ENCODE data around the gene PIK3R1. TPM values are rescaled to one million over a fixed set of nuclear protein-coding genes. Genes with fewer than 3 reads are reported as not detected.

The PIK3R1 gene
- total RNA-seq, 1 donor from 2014 or later = 52.2 TPM

DNA sequence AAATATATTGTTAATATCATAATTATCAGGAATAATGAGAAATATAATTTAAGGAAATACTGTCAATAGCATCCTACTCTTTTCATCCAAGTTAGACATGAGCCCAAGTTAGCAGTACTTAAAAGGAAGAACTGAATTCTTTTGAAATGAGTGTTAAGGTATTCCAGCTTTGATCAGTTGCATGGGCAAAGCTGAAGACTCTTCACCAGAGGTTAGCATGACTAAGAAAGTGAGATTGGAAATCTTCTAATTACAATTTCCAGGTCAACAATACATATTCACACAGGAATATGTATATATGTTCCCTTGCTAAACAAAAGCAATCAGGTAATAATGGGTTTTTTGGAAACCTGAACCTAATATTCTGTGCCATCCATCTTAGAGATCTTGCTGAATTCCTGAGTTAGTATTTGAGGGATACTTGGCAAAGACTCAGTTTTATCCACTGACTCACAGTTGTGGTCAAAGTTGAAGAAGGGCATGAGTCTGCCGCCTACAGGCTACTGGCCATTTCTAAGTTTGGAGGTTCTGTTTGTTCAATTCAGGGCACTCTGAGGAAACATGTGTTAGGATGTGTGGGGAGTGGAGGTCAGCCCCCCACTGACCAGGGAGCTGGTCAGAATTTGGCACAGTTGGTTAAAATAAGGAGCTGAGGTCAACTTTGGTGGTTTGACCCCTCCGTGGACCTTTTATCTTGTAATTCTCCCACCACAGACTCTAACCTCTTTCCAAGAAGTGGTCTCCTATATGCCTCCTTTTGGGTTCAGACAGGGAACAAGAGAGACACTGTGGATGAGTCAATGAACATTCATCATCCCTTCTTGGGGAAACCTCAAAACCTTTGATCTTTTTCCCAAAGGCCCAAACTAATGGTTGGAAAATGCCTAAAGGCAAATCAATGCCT lies 118.3 kb downstream of the PIK3R1 start:
- H3K36me3 Mint-ChIP-seq (ENCODE audit: low read depth) = no peaks in the 10 kb centered on the region
- POLR2A ChIA-PET = no interaction called here
- H3K9me3 Mint-ChIP-seq = no peaks in the 10 kb centered on the region
- H3K4me1 Mint-ChIP-seq = peaks cover 24% of the 10 kb centered on the region
- no peak overlapping the region for H3K27ac Mint-ChIP-seq
- ATAC-seq (ENCODE audit: low read depth) (no peak), DNase-seq (no peak)
- no peaks in the 10 kb centered on the region for H3K27me3 Mint-ChIP-seq
- intact Hi-C loops (cut with micrococcal nuclease) = loop anchor here (5.0 kb wide), 1 partner anchor 73 kb away; no protein-coding TSS in a partner anchor
- TF ChIP-seq, protein P1, sequence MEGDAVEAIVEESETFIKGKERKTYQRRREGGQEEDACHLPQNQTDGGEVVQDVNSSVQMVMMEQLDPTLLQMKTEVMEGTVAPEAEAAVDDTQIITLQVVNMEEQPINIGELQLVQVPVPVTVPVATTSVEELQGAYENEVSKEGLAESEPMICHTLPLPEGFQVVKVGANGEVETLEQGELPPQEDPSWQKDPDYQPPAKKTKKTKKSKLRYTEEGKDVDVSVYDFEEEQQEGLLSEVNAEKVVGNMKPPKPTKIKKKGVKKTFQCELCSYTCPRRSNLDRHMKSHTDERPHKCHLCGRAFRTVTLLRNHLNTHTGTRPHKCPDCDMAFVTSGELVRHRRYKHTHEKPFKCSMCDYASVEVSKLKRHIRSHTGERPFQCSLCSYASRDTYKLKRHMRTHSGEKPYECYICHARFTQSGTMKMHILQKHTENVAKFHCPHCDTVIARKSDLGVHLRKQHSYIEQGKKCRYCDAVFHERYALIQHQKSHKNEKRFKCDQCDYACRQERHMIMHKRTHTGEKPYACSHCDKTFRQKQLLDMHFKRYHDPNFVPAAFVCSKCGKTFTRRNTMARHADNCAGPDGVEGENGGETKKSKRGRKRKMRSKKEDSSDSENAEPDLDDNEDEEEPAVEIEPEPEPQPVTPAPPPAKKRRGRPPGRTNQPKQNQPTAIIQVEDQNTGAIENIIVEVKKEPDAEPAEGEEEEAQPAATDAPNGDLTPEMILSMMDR (IDR thresholded peaks at IDR 0.05) = no peak
- H3K4me3 Mint-ChIP-seq = no peak overlapping the region
- CTCF ChIA-PET = no interaction called here

DNA sequence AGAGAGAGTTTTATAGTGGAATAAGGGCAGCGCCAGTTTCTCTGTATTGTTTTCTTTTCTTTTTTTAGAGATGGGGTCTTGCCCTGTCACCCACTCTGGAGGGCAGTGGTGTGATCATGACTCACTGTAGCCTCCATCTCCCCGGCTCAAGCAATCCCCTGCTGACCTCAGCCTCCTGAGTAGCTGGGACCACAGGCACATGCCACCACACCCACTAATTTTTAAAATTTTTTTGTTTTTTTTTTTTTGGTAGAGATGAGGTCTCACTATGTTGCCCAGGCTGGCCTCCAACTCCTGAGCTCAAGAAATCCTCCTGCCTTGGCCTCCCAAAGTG lies 119.0 kb downstream of the PIK3R1 start:
- no peak overlapping the region for H3K27ac Mint-ChIP-seq
- no peaks in the 10 kb centered on the region for H3K9me3 Mint-ChIP-seq
- ChIA-PET CTCF (no interaction called here), POLR2A (no interaction called here)
- TF ChIP-seq, protein P1 (IDR thresholded peaks at IDR 0.05) = no peak
- intact Hi-C loops (cut with micrococcal nuclease) = loop anchor here (5.0 kb wide), 1 partner anchor 73 kb away; no protein-coding TSS in a partner anchor
- H3K4me1 Mint-ChIP-seq = peaks cover 24% of the 10 kb centered on the region
- H3K27me3 Mint-ChIP-seq = no peaks in the 10 kb centered on the region
- no peak for ATAC-seq (ENCODE audit: low read depth)
- DNase-seq = no peak
- H3K4me3 Mint-ChIP-seq = no peak overlapping the region
- H3K36me3 Mint-ChIP-seq (ENCODE audit: low read depth) = no peaks in the 10 kb centered on the region

DNA sequence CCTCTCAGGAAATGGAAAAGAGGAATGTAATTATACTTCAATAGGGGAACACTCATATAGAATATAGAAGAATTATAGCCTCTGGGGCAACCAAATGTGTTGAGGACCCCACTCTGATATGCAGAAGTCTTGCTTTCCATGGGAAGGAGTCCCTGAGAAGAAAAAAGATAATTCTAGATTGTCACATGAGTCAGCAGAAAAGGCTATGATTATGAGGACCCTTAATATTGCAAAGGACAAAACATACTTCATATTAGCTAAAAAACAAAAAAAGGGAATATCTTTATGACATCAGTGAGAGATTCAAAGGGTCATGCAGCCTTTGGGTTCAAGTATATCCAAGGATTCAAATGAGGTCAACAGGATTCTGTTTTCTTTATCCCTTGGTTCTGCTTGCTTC lies 119.5 kb downstream of the PIK3R1 start:
- Mint-ChIP-seq H3K4me3 (no peak overlapping the region), H3K9me3 (no peaks in the 10 kb centered on the region), H3K27me3 (no peaks in the 10 kb centered on the region), H3K4me1 (peaks cover 24% of the 10 kb centered on the region), H3K36me3 (ENCODE audit: low read depth) (no peaks in the 10 kb centered on the region), H3K27ac (no peak overlapping the region)
- no peak for DNase-seq
- TF ChIP-seq, protein P1 (IDR thresholded peaks at IDR 0.05) = no peak
- no peak for ATAC-seq (ENCODE audit: low read depth)
- POLR2A ChIA-PET = no interaction called here
- intact Hi-C loops (cut with micrococcal nuclease) = no loop called here
- CTCF ChIA-PET = no interaction called here

DNA sequence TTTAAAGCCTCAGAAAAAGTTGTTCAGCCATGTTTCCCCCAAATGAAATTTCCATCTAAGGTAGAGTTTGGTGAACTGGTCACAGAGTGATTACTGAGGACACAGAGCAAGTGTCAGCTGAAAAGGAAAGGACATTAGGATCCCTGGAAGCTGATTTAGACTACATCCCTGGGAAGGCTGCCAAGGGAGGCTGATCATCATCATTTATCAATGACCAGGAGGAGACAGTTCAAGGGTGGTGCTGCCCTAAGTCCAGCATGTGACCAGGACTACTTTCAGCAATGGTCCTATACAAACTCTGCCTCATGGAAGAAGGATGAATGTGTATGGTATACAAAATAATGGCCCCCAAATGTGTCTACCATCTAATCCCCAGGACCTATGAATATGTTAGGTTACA lies 120.6 kb downstream of the PIK3R1 start:
- no peaks in the 10 kb centered on the region for H3K36me3 Mint-ChIP-seq (ENCODE audit: low read depth)
- CTCF ChIA-PET = no interaction called here
- intact Hi-C loops (cut with micrococcal nuclease) = no loop called here
- H3K4me3 Mint-ChIP-seq = no peak overlapping the region
- no peak for DNase-seq
- H3K4me1 Mint-ChIP-seq = peaks cover 15% of the 10 kb centered on the region
- no peak overlapping the region for H3K27ac Mint-ChIP-seq
- no peaks in the 10 kb centered on the region for H3K9me3 Mint-ChIP-seq
- TF ChIP-seq, protein P1 (IDR thresholded peaks at IDR 0.05) = no peak
- peaks cover 1% of the 10 kb centered on the region for H3K27me3 Mint-ChIP-seq
- no peak for ATAC-seq (ENCODE audit: low read depth)
- POLR2A ChIA-PET = no interaction called here

DNA sequence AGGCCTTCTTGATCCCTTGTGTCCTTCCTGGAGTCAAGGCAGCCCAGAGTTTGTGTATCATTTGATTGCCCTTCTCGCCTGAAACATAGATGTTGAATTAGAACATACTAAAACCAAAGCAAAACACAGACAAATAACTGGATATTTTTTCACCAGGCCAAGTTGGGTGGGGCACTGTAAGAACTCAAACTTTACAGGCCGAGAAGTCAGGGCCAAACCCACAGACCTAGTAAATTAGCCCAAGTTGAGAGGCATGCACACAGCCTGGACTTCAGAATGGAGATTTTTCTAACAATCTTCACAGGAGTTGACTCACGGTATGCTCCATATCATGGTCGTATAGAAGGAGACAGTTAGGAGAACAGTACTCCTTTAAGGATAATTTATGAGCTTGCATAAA lies 121.7 kb downstream of the PIK3R1 start:
- ATAC-seq (ENCODE audit: low read depth) (no peak), DNase-seq (no peak)
- POLR2A ChIA-PET = no interaction called here
- H3K27ac Mint-ChIP-seq = no peak overlapping the region
- H3K27me3 Mint-ChIP-seq = peaks cover 1% of the 10 kb centered on the region
- no peaks in the 10 kb centered on the region for H3K36me3 Mint-ChIP-seq (ENCODE audit: low read depth)
- peaks cover 5% of the 10 kb centered on the region for H3K4me1 Mint-ChIP-seq
- CTCF ChIA-PET = interaction anchor here (1.8 kb wide), 1 partner anchor 1090 kb away, joined by 4 read pairs; no protein-coding TSS in a partner anchor
- intact Hi-C loops (cut with micrococcal nuclease) = no loop called here
- no peaks in the 10 kb centered on the region for H3K9me3 Mint-ChIP-seq
- no peak overlapping the region for H3K4me3 Mint-ChIP-seq
- TF ChIP-seq, protein P1 (IDR thresholded peaks at IDR 0.05) = no peak

Data from activated B cell treated with CpG ODN at 0.5 μM for 24 hours (primary cell).